OCI-LY1 (cell line): ENCODE results near the gene LMTK3.

ENCODE experiments used
- H2AFZ ChIP-seq: fragments of 200-600 bp; sonication (generic), shearing (Covaris generic); 2 replicates; pipeline ENCODE4 v1.6.0; 2014; ENCODE audit warnings: antibody characterized with exemption, mild to moderate bottlenecking, low read length
- H3F3A ChIP-seq: fragments of 200-600 bp; sonication (generic), shearing (Covaris generic); 2 replicates; pipeline ENCODE4 v1.6.0; 2014; ENCODE audit warnings: mild to moderate bottlenecking, antibody characterized with exemption, low read length, moderate library complexity; ENCODE audit not compliant: insufficient read depth
- H3K27ac ChIP-seq: fragments of 200-600 bp; sonication (generic); 2 replicates; pipeline ENCODE4 v1.5.1; 2014; ENCODE audit warnings: low read length, mixed run types, mild to moderate bottlenecking, low read depth; ENCODE audit not compliant: poor library complexity, severe bottlenecking
- H3K27me3 ChIP-seq: fragments of 200-600 bp; sonication (generic); 2 replicates; pipeline ENCODE4 v1.6.0; 2014; ENCODE audit warnings: antibody characterized with exemption, mild to moderate bottlenecking, low read length, moderate library complexity; ENCODE audit not compliant: insufficient read depth
- H3K36me3 ChIP-seq: fragments of 200-600 bp; sonication (generic); 2 replicates; pipeline ENCODE4 v1.6.1; 2014; ENCODE audit warnings: mild to moderate bottlenecking, antibody characterized with exemption, low read length, moderate library complexity, mixed read lengths; ENCODE audit not compliant: insufficient read depth
- H3K4me1 ChIP-seq: fragments of 200-600 bp; sonication (generic); 2 replicates; pipeline ENCODE4 v1.5.1; 2014; ENCODE audit warnings: mild to moderate bottlenecking, low read length, moderate library complexity; ENCODE audit not compliant: insufficient read depth, severe bottlenecking
- H3K4me2 ChIP-seq: fragments of 200-600 bp; sonication (generic), shearing (Covaris generic); 2 replicates; pipeline ENCODE4 v1.6.1; 2014; ENCODE audit warnings: low read length
- H3K4me3 ChIP-seq: fragments of 200-600 bp; sonication (generic); 2 replicates; pipeline ENCODE4 v1.5.1; 2014; ENCODE audit warnings: low read length, low read depth, mild to moderate bottlenecking, mixed read lengths; ENCODE audit not compliant: poor library complexity, severe bottlenecking
- H3K79me2 ChIP-seq: fragments of 200-600 bp; shearing (Covaris generic); 2 replicates; pipeline ENCODE4 v1.6.1; 2016; ENCODE audit warnings: mixed run types, low read length, mixed read lengths; ENCODE audit not compliant: insufficient read depth
- H3K9ac ChIP-seq: fragments of 200-600 bp; sonication (generic), shearing (Covaris generic); 2 replicates; pipeline ENCODE4 v1.6.1; 2014; ENCODE audit warnings: mild to moderate bottlenecking, low read length, mixed read lengths
- H3K9me2 ChIP-seq: fragments of 200-600 bp; sonication (generic), shearing (Covaris generic); 2 replicates; pipeline ENCODE4 v1.6.1; 2014; ENCODE audit warnings: low read depth, mild to moderate bottlenecking, low read length, mixed read lengths
- H3K9me3 ChIP-seq: fragments of 200-600 bp; shearing (Covaris generic); 2 replicates; pipeline ENCODE4 v1.6.1; 2014; ENCODE audit warnings: low read length, mixed read lengths
- H4K20me1 ChIP-seq: fragments of 200-600 bp; sonication (generic), shearing (Covaris generic); 2 replicates; pipeline ENCODE4 v1.6.0; 2016; ENCODE audit warnings: mild to moderate bottlenecking, low read length; ENCODE audit not compliant: insufficient read depth
- CTCF ChIP-seq: fragments of 200-600 bp; sonication (generic), shearing (Covaris generic); IDR thresholded peaks from 2 replicates; pipeline ENCODE4 v1.5.1; 2017; ENCODE audit warnings: mild to moderate bottlenecking, antibody characterized with exemption, low read length, moderate library complexity, mixed read lengths
- EZH2 ChIP-seq: fragments of 200-600 bp; sonication (generic), shearing (Covaris generic); IDR thresholded peaks from 2 replicates; pipeline ENCODE4 v1.8.0; 2017; ENCODE audit warnings: borderline replicate concordance, mixed run types, mild to moderate bottlenecking, antibody characterized with exemption, low read length, moderate library complexity, mixed read lengths

The LMTK3 gene

GRCh38 chr19:48497728-48498594 is 13.7 kb downstream of the LMTK3 start:
- no peak overlapping the region for H3K9ac ChIP-seq
- H3K27me3 ChIP-seq: no peaks in the 10 kb centered on the region
- H3K4me1 ChIP-seq: peaks cover 7% of the 10 kb centered on the region
- TF ChIP-seq EZH2 (no peak), CTCF (no peak)
- H3K4me3 ChIP-seq: no peak overlapping the region
- H4K20me1 ChIP-seq: no peaks in the 10 kb centered on the region
- H3K9me2 ChIP-seq: no peaks in the 10 kb centered on the region
- H3K36me3 ChIP-seq: no peaks in the 10 kb centered on the region
- no peaks in the 10 kb centered on the region for H3K79me2 ChIP-seq
- H2AFZ ChIP-seq: no peak overlapping the region
- H3K9me3 ChIP-seq: no peaks in the 10 kb centered on the region
- no peaks in the 10 kb centered on the region for H3F3A ChIP-seq
- no peak overlapping the region for H3K4me2 ChIP-seq
- H3K27ac ChIP-seq: no peak overlapping the region

- H2AFZ ChIP-seq: no peak overlapping the region
- no peaks in the 10 kb centered on the region for H3K27me3 ChIP-seq
- TF ChIP-seq CTCF (no peak), EZH2 (no peak)
- no peaks in the 10 kb centered on the region for H3K79me2 ChIP-seq
- H3F3A ChIP-seq: no peaks in the 10 kb centered on the region
- no peaks in the 10 kb centered on the region for H3K36me3 ChIP-seq
- H3K9me3 ChIP-seq: no peaks in the 10 kb centered on the region
- no peaks in the 10 kb centered on the region for H4K20me1 ChIP-seq
- H3K27ac ChIP-seq: no peak overlapping the region
- H3K4me2 ChIP-seq: no peak overlapping the region
- H3K4me3 ChIP-seq: no peak overlapping the region
- H3K4me1 ChIP-seq: peaks cover 10% of the 10 kb centered on the region
- H3K9ac ChIP-seq: no peak overlapping the region
- no peaks in the 10 kb centered on the region for H3K9me2 ChIP-seq
Observed at GRCh38 chr19:48496959-48497727, 14.5 kb downstream of the LMTK3 start.

- Histone ChIP-seq H3K4me2 (no peak overlapping the region), H3K4me1 (peaks cover 8% of the 10 kb centered on the region), H3K27ac (no peak overlapping the region)
Observed at GRCh38 chr19:48495396-48495795, 16.2 kb downstream of the LMTK3 start.

More at GRCh38 chr19:48495396-48495795, 16.2 kb downstream of the LMTK3 start:
- Histone ChIP-seq H3K9me3 (no peaks in the 10 kb centered on the region), H3K9me2 (no peaks in the 10 kb centered on the region), H4K20me1 (no peaks in the 10 kb centered on the region), H3K27me3 (no peaks in the 10 kb centered on the region), H2AFZ (no peak overlapping the region), H3K9ac (no peak overlapping the region), H3K4me3 (no peak overlapping the region), H3K36me3 (no peaks in the 10 kb centered on the region), H3K79me2 (no peaks in the 10 kb centered on the region), H3F3A (no peaks in the 10 kb centered on the region)
- TF ChIP-seq EZH2: no peak
